Activated T-cell treated with anti-CD3 and anti-CD28 coated beads, Interleukin-2, amount 50 U/mL, for 4 hours (primary cell): Measurements from ENCODE around the gene NFIC. TPM values are rescaled to one million over a fixed set of nuclear protein-coding genes. Genes with fewer than 3 reads are reported as not detected.
"Not testable (repeated sequence)": the region's sequence is repeated elsewhere in the genome, so short reads cannot be mapped to it uniquely, and the experiment has no call there.

Experiments used
- ATAC-seq, 2 donors: fragments of 200-7000 bp; cut with Tn5 transposase; one replicate each; pipeline ENCODE4 v1.10.0; 2021
- DNase-seq: peaks from one replicate; pipeline ENCODE4 v3.0.0-alpha.2; 2020
- H3K27me3 Mint-ChIP-seq: one replicate; pipeline ENCODE4 v1.8.0; 2021; ENCODE audit warnings: low read depth, mixed read lengths
- H3K36me3 Mint-ChIP-seq: one replicate; pipeline ENCODE4 v1.8.0; 2022; ENCODE audit warnings: mixed read lengths; ENCODE audit not compliant: insufficient read depth
- H3K4me1 Mint-ChIP-seq: one replicate; pipeline ENCODE4 v1.8.0; 2021; ENCODE audit warnings: low read depth, mixed read lengths
- H3K4me3 Mint-ChIP-seq: one replicate; pipeline ENCODE4 v1.8.0; 2021; ENCODE audit warnings: mild to moderate bottlenecking, moderate library complexity, mixed read lengths
- H3K9me3 Mint-ChIP-seq: one replicate; pipeline ENCODE4 v1.8.0; 2021; ENCODE audit warnings: mixed read lengths
- total RNA-seq, 3 donors: library from RNA; stranded (reverse); gene quantifications; one replicate each; pipeline ENCODE4 v1.2.1, GENCODE V29; 2021

Gene NFIC
- total RNA-seq, 3 donors from 2014 or later, result 26.0 to 33.6 (median 30.3) TPM

GRCh38 chr19:3370214-3370720 is 3.9 kb downstream of the NFIC start:
- Mint-ChIP-seq H3K36me3 (no peaks in the 10 kb centered on the region), H3K4me3 (no peak overlapping the region), H3K4me1 (peaks cover 24% of the 10 kb centered on the region), H3K27me3 (peaks cover 2% of the 10 kb centered on the region), H3K9me3 (no peaks in the 10 kb centered on the region)
- DNase-seq, result no peak
- ATAC-seq, result no peak

GRCh38 chr19:3370728-3371591 is 4.6 kb downstream of the NFIC start:
- H3K27me3 Mint-ChIP-seq, result peaks cover 2% of the 10 kb centered on the region
- DNase-seq (no peak), ATAC-seq (no peak)
- H3K9me3 Mint-ChIP-seq, result no peaks in the 10 kb centered on the region
- no peaks in the 10 kb centered on the region for H3K36me3 Mint-ChIP-seq
- peaks cover 20% of the 10 kb centered on the region for H3K4me1 Mint-ChIP-seq
- H3K4me3 Mint-ChIP-seq, result no peak overlapping the region

GRCh38 chr19:3372413-3372812 is 6.0 kb downstream of the NFIC start:
- no peaks in the 10 kb centered on the region for H3K36me3 Mint-ChIP-seq
- no peak overlapping the region for H3K4me3 Mint-ChIP-seq
- no peak for ATAC-seq
- DNase-seq, result no peak
- H3K4me1 Mint-ChIP-seq, result peaks cover 20% of the 10 kb centered on the region
- H3K9me3 Mint-ChIP-seq, result no peaks in the 10 kb centered on the region
- H3K27me3 Mint-ChIP-seq, result peaks cover 2% of the 10 kb centered on the region

GRCh38 chr19:3373971-3374368 is 7.6 kb downstream of the NFIC start:
- DNase-seq (no peak), ATAC-seq (no peak)
- H3K27me3 Mint-ChIP-seq, result no peaks in the 10 kb centered on the region
- no peak overlapping the region for H3K4me3 Mint-ChIP-seq
- H3K4me1 Mint-ChIP-seq, result peaks cover 11% of the 10 kb centered on the region
- H3K36me3 Mint-ChIP-seq, result no peaks in the 10 kb centered on the region
- H3K9me3 Mint-ChIP-seq, result no peaks in the 10 kb centered on the region

GRCh38 chr19:3374369-3375112 is 8.2 kb downstream of the NFIC start:
- H3K27me3 Mint-ChIP-seq, result no peaks in the 10 kb centered on the region
- H3K4me1 Mint-ChIP-seq, result peaks cover 9% of the 10 kb centered on the region
- no peak overlapping the region for H3K4me3 Mint-ChIP-seq
- H3K36me3 Mint-ChIP-seq, result no peaks in the 10 kb centered on the region
- H3K9me3 Mint-ChIP-seq, result no peaks in the 10 kb centered on the region
- DNase-seq (no peak), ATAC-seq (no peak)

- ATAC-seq (no peak), DNase-seq (no peak)
- Mint-ChIP-seq H3K4me1 (peaks cover 4% of the 10 kb centered on the region), H3K9me3 (no peaks in the 10 kb centered on the region), H3K27me3 (no peaks in the 10 kb centered on the region), H3K36me3 (no peaks in the 10 kb centered on the region), H3K4me3 (no peak overlapping the region)
Observed at GRCh38 chr19:3375221-3376090, 9.1 kb downstream of the NFIC start.

- not testable (repeated sequence) for H3K4me1 Mint-ChIP-seq, H3K4me3 Mint-ChIP-seq, H3K9me3 Mint-ChIP-seq, ATAC-seq, DNase-seq, H3K27me3 Mint-ChIP-seq, H3K36me3 Mint-ChIP-seq
Observed at GRCh38 chr19:3376091-3376455, 9.7 kb downstream of the NFIC start.

- Mint-ChIP-seq H3K9me3 (no peaks in the 10 kb centered on the region), H3K27me3 (no peaks in the 10 kb centered on the region), H3K4me3 (no peak overlapping the region), H3K36me3 (peaks cover 6% of the 10 kb centered on the region), H3K4me1 (peaks cover 6% of the 10 kb centered on the region)
- DNase-seq, result no peak
- no peak for ATAC-seq
Observed at GRCh38 chr19:3378352-3379150, 12.2 kb downstream of the NFIC start.

- H3K36me3 Mint-ChIP-seq, result peaks cover 6% of the 10 kb centered on the region
- H3K9me3 Mint-ChIP-seq, result no peaks in the 10 kb centered on the region
- no peak for DNase-seq
- H3K27me3 Mint-ChIP-seq, result no peaks in the 10 kb centered on the region
- H3K4me3 Mint-ChIP-seq, result no peak overlapping the region
- H3K4me1 Mint-ChIP-seq, result peaks cover 11% of the 10 kb centered on the region
- no peak for ATAC-seq
Observed at GRCh38 chr19:3380829-3381228, 14.4 kb downstream of the NFIC start.

- ATAC-seq (no peak), DNase-seq (no peak)
- H3K4me3 Mint-ChIP-seq, result no peak overlapping the region
- no peaks in the 10 kb centered on the region for H3K9me3 Mint-ChIP-seq
- H3K27me3 Mint-ChIP-seq, result no peaks in the 10 kb centered on the region
- peaks cover 11% of the 10 kb centered on the region for H3K4me1 Mint-ChIP-seq
- H3K36me3 Mint-ChIP-seq, result peaks cover 6% of the 10 kb centered on the region
Observed at GRCh38 chr19:3381701-3382372, 15.5 kb downstream of the NFIC start.

GRCh38 chr19:3382460-3383100 is 16.2 kb downstream of the NFIC start:
- H3K27me3 Mint-ChIP-seq, result no peaks in the 10 kb centered on the region
- DNase-seq (no peak), ATAC-seq (no peak)
- no peaks in the 10 kb centered on the region for H3K9me3 Mint-ChIP-seq
- H3K36me3 Mint-ChIP-seq, result peaks cover 6% of the 10 kb centered on the region
- no peak overlapping the region for H3K4me3 Mint-ChIP-seq
- peaks cover 11% of the 10 kb centered on the region for H3K4me1 Mint-ChIP-seq

GRCh38 chr19:3383121-3383722 is 16.8 kb downstream of the NFIC start:
- ATAC-seq (no peak), DNase-seq (no peak)
- H3K9me3 Mint-ChIP-seq, result no peaks in the 10 kb centered on the region
- H3K4me3 Mint-ChIP-seq, result no peak overlapping the region
- H3K4me1 Mint-ChIP-seq, result peaks cover 12% of the 10 kb centered on the region
- peaks cover 6% of the 10 kb centered on the region for H3K36me3 Mint-ChIP-seq
- H3K27me3 Mint-ChIP-seq, result no peaks in the 10 kb centered on the region
